Endothelial cell of umbilical vein (primary cell): ENCODE results near the gene SMURF1. TPM values are rescaled to one million over a fixed set of nuclear protein-coding genes. Genes with fewer than 3 reads are reported as not detected.

Source experiments
- BruUV-seq: library from RNA; stranded (reverse); fragments of 400-500 nt; replicated peaks from 2 replicates; lab custom pipeline; 2021; lab: Mats Ljungman, UMichigan
- CTCF ChIA-PET: fragments of 300-600, 350-600 bp; sonication (Branson Sonifier 250); formaldehyde crosslinking; loops from one replicate; lab custom pipeline; 2021; ENCODE audit warnings: antibody characterized with exemption, inconsistent platforms; lab: Charles Lee
- POLR2A ChIA-PET: fragments of 300-600, 350-600 bp; sonication (Branson Sonifier 250); formaldehyde crosslinking; loops from one replicate; lab custom pipeline; 2021; ENCODE audit warnings: antibody characterized with exemption, inconsistent platforms; lab: Charles Lee
- DNase-seq: peaks from one replicate; pipeline ENCODE4 v3.0.0-alpha.2; 2011; ENCODE audit warnings: low read depth, low spot score
- FAIRE-seq: peaks from 2 replicates; lab custom pipeline; 2011; peaks lifted over from hg19 to GRCh38; lab: Jason Lieb, UNC
- H2AFZ ChIP-seq: 2 replicates; pipeline ENCODE4 v1.6.0; 2012; ENCODE audit warnings: low read depth, low read length, control low read depth, inconsistent platforms
- H3K27ac ChIP-seq: 2 replicates; pipeline ENCODE4 v1.5.1; 2011; ENCODE audit warnings: low read depth, mild to moderate bottlenecking, control low read depth, low read length, moderate library complexity; ENCODE audit not compliant: insufficient read depth
- H3K27me3 ChIP-seq, 2 experiments: 2 replicates each; pipeline versions ENCODE4 v1.6.0 to v1.6.1; 2011; ENCODE audit warnings: low read length in 2 of 2, mixed read lengths in 1 of 2; ENCODE audit not compliant: control insufficient read depth in 2 of 2, insufficient read depth in 2 of 2
- H3K36me3 ChIP-seq, 2 experiments: 2 replicates in 1 of 2; 3 replicates in 1 of 2; pipeline ENCODE4 v1.5.1; 2011; ENCODE audit warnings: low read length in 2 of 2, mild to moderate bottlenecking in 1 of 2, moderate library complexity in 1 of 2; ENCODE audit not compliant: control insufficient read depth in 2 of 2, insufficient read depth in 2 of 2; ENCODE audit errors: extremely low read depth in 1 of 2
- H3K4me1 ChIP-seq: 3 replicates; pipeline ENCODE4 v1.5.1; 2011; ENCODE audit warnings: mild to moderate bottlenecking, low read length; ENCODE audit not compliant: control insufficient read depth, insufficient read depth; ENCODE audit errors: extremely low read depth
- H3K4me2 ChIP-seq: 2 replicates; pipeline ENCODE4 v1.6.1; 2011; ENCODE audit warnings: low read length, control low read depth, mixed read lengths; ENCODE audit not compliant: insufficient read depth
- H3K4me3 ChIP-seq, 3 experiments: fragments of 200-600 bp in 1 of 3; sonication (generic), shearing (Covaris generic) in 1 of 3; replicated peaks in 1 of 3; 2 replicates each; pipeline ENCODE4 v1.5.1; 2011 to 2016; ENCODE audit warnings: control low read depth in 3 of 3, low read length in 3 of 3, mild to moderate bottlenecking in 2 of 3, inconsistent platforms in 1 of 3, low read depth in 1 of 3, moderate library complexity in 1 of 3; ENCODE audit not compliant: insufficient read depth in 1 of 3
- H3K79me2 ChIP-seq: 2 replicates; pipeline ENCODE4 v1.6.0; 2012; ENCODE audit warnings: low read length, inconsistent platforms; ENCODE audit not compliant: control insufficient read depth, insufficient read depth
- H3K9ac ChIP-seq: replicated peaks from 2 replicates; pipeline ENCODE3; 2011; ENCODE audit warnings: low read length, control low read depth; ENCODE audit not compliant: insufficient read depth; ENCODE audit errors: extremely low read depth
- H3K9me1 ChIP-seq: replicated peaks from 3 replicates; pipeline ENCODE4 v1.6.0; 2011; ENCODE audit warnings: mild to moderate bottlenecking, low read length; ENCODE audit not compliant: control insufficient read depth, insufficient read depth; ENCODE audit errors: extremely low read depth
- H3K9me3 ChIP-seq: replicated peaks from 2 replicates; pipeline ENCODE4 v1.5.1; 2012; ENCODE audit warnings: low read length, inconsistent platforms; ENCODE audit not compliant: control insufficient read depth, insufficient read depth
- H4K20me1 ChIP-seq: replicated peaks from 2 replicates; pipeline ENCODE3; 2011; ENCODE audit warnings: mild to moderate bottlenecking, low read length; ENCODE audit not compliant: control insufficient read depth, insufficient read depth; ENCODE audit errors: extremely low read depth
- FOS ChIP-seq: IDR thresholded peaks from 2 replicates; pipeline ENCODE4 v1.6.1; 2011; ENCODE audit warnings: mild to moderate bottlenecking, low read length, moderate library complexity, borderline replicate concordance; ENCODE audit not compliant: insufficient read depth
- GATA2 ChIP-seq: IDR thresholded peaks from 2 replicates; pipeline ENCODE4 v1.7.0; 2011; ENCODE audit warnings: low read depth, mild to moderate bottlenecking, moderate library complexity, mixed read lengths, low read length; ENCODE audit not compliant: insufficient read length, insufficient read depth
- JUN ChIP-seq: IDR thresholded peaks from 2 replicates; pipeline ENCODE4 v1.6.1; 2011; ENCODE audit warnings: borderline replicate concordance, low read depth; ENCODE audit not compliant: insufficient read length, insufficient read depth
- POLR2A ChIP-seq: IDR thresholded peaks from 2 replicates; pipeline ENCODE4 v1.6.1; 2012; ENCODE audit warnings: low read depth, mild to moderate bottlenecking, control low read depth, low read length
- dilution Hi-C: fragments of 300-500 bp; cut with MboI; formaldehyde crosslinking; loops from one replicate; pipeline ENCODE4 v1.15.0; 2019; ENCODE audit warnings: low sequenced_read_pairs; ENCODE audit not compliant: extremely low pct_ligation_motif_present
- intact Hi-C: fragments of 100-400 bp; cut with micrococcal nuclease; formaldehyde crosslinking; loops from one replicate; pipeline ENCODE4 v1.10.0; 2022
- polyA plus RNA-seq, 4 experiments: library from polyadenylated mRNA; depleted of rRNA in 3 of 4; stranded (reverse) in 3 of 4; unstranded in 1 of 4; fragments of >200 nt; gene quantifications; 2 replicates each; pipeline versions ENCODE4 v1.2.1 to v1.2.3, GENCODE V29; 2011 to 2012; ENCODE audit warnings: missing spikeins in 1 of 4
- total RNA-seq: library from RNA; stranded (reverse); gene quantifications from 2 replicates; pipeline ENCODE4 v1.2.3, GENCODE V29; 2021
- TF ChIP-seq, protein P1 (sequence below), 2 donors: IDR thresholded peaks; 1 replicate in 1 of 2; 2 replicates in 1 of 2; pipeline ENCODE4 v1.5.1; 2011; ENCODE audit warnings: low read length in 2 of 2, mild to moderate bottlenecking in 2 of 2, moderate library complexity in 2 of 2, control low read depth in 1 of 2, inconsistent platforms in 1 of 2, low read depth in 1 of 2; ENCODE audit not compliant: insufficient read depth in 1 of 2; ENCODE audit errors: extremely low read depth in 1 of 2

Gene SMURF1
- total and polyA plus RNA-seq, 2 donors (not counting 3 experiments of a cell fraction or from before 2014, with no cell fraction given) = 11.5 to 22.8 TPM

GRCh38 chr7:99039384-99039891 is 104.5 kb downstream of the SMURF1 start:
- Histone ChIP-seq H3K9me1 (no peaks in the 10 kb centered on the region), H3K79me2 (no peaks in the 10 kb centered on the region), H4K20me1 (no peaks in the 10 kb centered on the region), H3K27me3 (no peaks in the 10 kb centered on the region), H3K4me3 (no peak overlapping the region), H3K4me1 (peaks cover 37% of the 10 kb centered on the region), H3K27ac (no peak overlapping the region), H3K4me2 (no peak overlapping the region), H3K9ac (no peak overlapping the region), H3K36me3 (peaks cover 18 to 51% of the 10 kb centered on the region in 2 experiments), H2AFZ (no peak overlapping the region), H3K9me3 (no peaks in the 10 kb centered on the region)
- FAIRE-seq (no peak), DNase-seq (no peak)
- intact Hi-C loops (no loop called here), dilution Hi-C loops (no loop called here)
- ChIA-PET POLR2A (no interaction called here), CTCF (interaction anchor here (1.5 to 3.5 kb wide), 3 partner anchors 9 to 299 kb away, joined by 3 to 44 read pairs (median 7); no protein-coding TSS in a partner anchor)
- BruUV-seq = no TSS peak
- TF ChIP-seq, protein P1, sequence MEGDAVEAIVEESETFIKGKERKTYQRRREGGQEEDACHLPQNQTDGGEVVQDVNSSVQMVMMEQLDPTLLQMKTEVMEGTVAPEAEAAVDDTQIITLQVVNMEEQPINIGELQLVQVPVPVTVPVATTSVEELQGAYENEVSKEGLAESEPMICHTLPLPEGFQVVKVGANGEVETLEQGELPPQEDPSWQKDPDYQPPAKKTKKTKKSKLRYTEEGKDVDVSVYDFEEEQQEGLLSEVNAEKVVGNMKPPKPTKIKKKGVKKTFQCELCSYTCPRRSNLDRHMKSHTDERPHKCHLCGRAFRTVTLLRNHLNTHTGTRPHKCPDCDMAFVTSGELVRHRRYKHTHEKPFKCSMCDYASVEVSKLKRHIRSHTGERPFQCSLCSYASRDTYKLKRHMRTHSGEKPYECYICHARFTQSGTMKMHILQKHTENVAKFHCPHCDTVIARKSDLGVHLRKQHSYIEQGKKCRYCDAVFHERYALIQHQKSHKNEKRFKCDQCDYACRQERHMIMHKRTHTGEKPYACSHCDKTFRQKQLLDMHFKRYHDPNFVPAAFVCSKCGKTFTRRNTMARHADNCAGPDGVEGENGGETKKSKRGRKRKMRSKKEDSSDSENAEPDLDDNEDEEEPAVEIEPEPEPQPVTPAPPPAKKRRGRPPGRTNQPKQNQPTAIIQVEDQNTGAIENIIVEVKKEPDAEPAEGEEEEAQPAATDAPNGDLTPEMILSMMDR (IDR thresholded peaks at IDR 0.05; ENCODE audit: extremely low read depth in 1 of 2, insufficient read depth in 1 of 2, low read depth in 1 of 2, low read length in 2 of 2) = no peak
- no peak for TF ChIP-seq POLR2A
- TF ChIP-seq JUN = no peak
- no peak for TF ChIP-seq GATA2
- no peak for TF ChIP-seq FOS
